WTC11 (cell line): ENCODE data around the gene KRT83.

Source experiments
- ATF3 ChIP-seq: sonication (generic); formaldehyde crosslinking; conservative IDR thresholded peaks from 2 replicates; pipeline ENCODE4 v1.8.1; 2022; ENCODE audit warnings: mild to moderate bottlenecking, missing genetic modification reagents
- CTCF ChIP-seq: fragments of 200-600 bp; IDR thresholded peaks from 2 replicates; pipeline ENCODE4 v1.8.0; 2022; ENCODE audit warnings: antibody characterized with exemption
- E2F1 ChIP-seq: sonication (generic); formaldehyde crosslinking; IDR thresholded peaks from 2 replicates; pipeline ENCODE4 v1.8.0; 2022; ENCODE audit warnings: mild to moderate bottlenecking, missing genetic modification reagents
- ESRRA ChIP-seq: sonication (generic); formaldehyde crosslinking; IDR thresholded peaks from 2 replicates; pipeline ENCODE4 v1.8.1; 2022; ENCODE audit warnings: mild to moderate bottlenecking, missing genetic modification reagents, borderline replicate concordance
- ZBTB43 ChIP-seq: sonication (generic); formaldehyde crosslinking; IDR thresholded peaks from 2 replicates; pipeline ENCODE4 v1.8.1; 2023; ENCODE audit warnings: mild to moderate bottlenecking, missing genetic modification reagents

GRCh38 chr12:52324153-52324444 lies 2.9 kb upstream of the KRT83 start:
- TF ChIP-seq CTCF (no peak), E2F1 (CRISPR knock-in tag) (no peak), ATF3 (CRISPR knock-in tag) (no peak), ZBTB43 (CRISPR knock-in tag) (no peak), ESRRA (no peak)
